DND-41 (cell line): ENCODE measurements around the gene EDN3.
"Not testable (repeated sequence)": the region's sequence is repeated elsewhere in the genome, so short reads cannot be mapped to it uniquely, and the experiment has no call there.

Experiments used
- ATAC-seq: fragments of 200-7000 bp; cut with Tn5 transposase; 3 replicates; pipeline ENCODE4 v1.9.1; 2021; ENCODE audit warnings: low read depth; ENCODE audit not compliant: insufficient read depth
- DNase-seq: peaks from one replicate; pipeline ENCODE4 v3.0.0-alpha.2; 2020
- H2AFZ ChIP-seq: 2 replicates; pipeline ENCODE4 v1.6.0; 2012; ENCODE audit warnings: low read depth, low read length
- H3K27ac ChIP-seq: 2 replicates; pipeline ENCODE4 v1.5.1; 2012; ENCODE audit warnings: low read length, inconsistent platforms
- H3K27me3 ChIP-seq: fragments of 200-600 bp; sonication (generic); 2 replicates; pipeline ENCODE4 v1.6.0; 2012; ENCODE audit warnings: low read length, mild to moderate bottlenecking, inconsistent platforms; ENCODE audit not compliant: insufficient read depth, poor library complexity
- H3K36me3 ChIP-seq: 2 replicates; pipeline ENCODE4 v1.5.1; 2012; ENCODE audit warnings: low read length, inconsistent platforms; ENCODE audit not compliant: insufficient read depth
- H3K4me1 ChIP-seq: 2 replicates; pipeline ENCODE4 v1.5.1; 2012; ENCODE audit warnings: mild to moderate bottlenecking, low read length; ENCODE audit not compliant: insufficient read depth
- H3K4me2 ChIP-seq: 2 replicates; pipeline ENCODE4 v1.6.0; 2012; ENCODE audit warnings: mild to moderate bottlenecking, moderate library complexity, low read length, inconsistent platforms; ENCODE audit not compliant: insufficient read depth
- H3K4me3 ChIP-seq, 2 experiments: fragments of 200-600 bp in 1 of 2; shearing (Covaris generic) in 1 of 2; 2 replicates each; pipeline ENCODE4 v1.5.1; 2012 to 2016; ENCODE audit warnings: inconsistent platforms in 2 of 2, low read length in 2 of 2, mild to moderate bottlenecking in 2 of 2, low read depth in 1 of 2, moderate library complexity in 1 of 2
- H3K79me2 ChIP-seq: 2 replicates; pipeline ENCODE4 v1.6.0; 2012; ENCODE audit warnings: low read length, inconsistent platforms; ENCODE audit not compliant: insufficient read depth
- H3K9ac ChIP-seq: 2 replicates; pipeline ENCODE4 v1.6.0; 2012; ENCODE audit warnings: low read depth, mild to moderate bottlenecking, inconsistent platforms, low read length, moderate library complexity
- H3K9me3 ChIP-seq: 2 replicates; pipeline ENCODE4 v1.5.1; 2012; ENCODE audit warnings: low read length, moderate library complexity, mild to moderate bottlenecking, inconsistent platforms; ENCODE audit not compliant: insufficient read depth, severe bottlenecking
- H4K20me1 ChIP-seq: 2 replicates; pipeline ENCODE4 v1.6.0; 2012; ENCODE audit warnings: low read length; ENCODE audit not compliant: insufficient read depth
- EZH2 ChIP-seq: IDR thresholded peaks from 3 replicates; pipeline ENCODE4 v1.6.1; 2012; ENCODE audit warnings: borderline replicate concordance, low read depth, mild to moderate bottlenecking, moderate library complexity, low read length, inconsistent platforms; ENCODE audit not compliant: severe bottlenecking
- TF ChIP-seq, protein P1 (sequence below): IDR thresholded peaks from 2 replicates; pipeline ENCODE4 v1.5.1; 2012; ENCODE audit warnings: borderline replicate concordance, low read length, moderate library complexity, mild to moderate bottlenecking; ENCODE audit not compliant: poor library complexity, severe bottlenecking; ENCODE audit errors: extremely low read depth

Gene EDN3

DNA sequence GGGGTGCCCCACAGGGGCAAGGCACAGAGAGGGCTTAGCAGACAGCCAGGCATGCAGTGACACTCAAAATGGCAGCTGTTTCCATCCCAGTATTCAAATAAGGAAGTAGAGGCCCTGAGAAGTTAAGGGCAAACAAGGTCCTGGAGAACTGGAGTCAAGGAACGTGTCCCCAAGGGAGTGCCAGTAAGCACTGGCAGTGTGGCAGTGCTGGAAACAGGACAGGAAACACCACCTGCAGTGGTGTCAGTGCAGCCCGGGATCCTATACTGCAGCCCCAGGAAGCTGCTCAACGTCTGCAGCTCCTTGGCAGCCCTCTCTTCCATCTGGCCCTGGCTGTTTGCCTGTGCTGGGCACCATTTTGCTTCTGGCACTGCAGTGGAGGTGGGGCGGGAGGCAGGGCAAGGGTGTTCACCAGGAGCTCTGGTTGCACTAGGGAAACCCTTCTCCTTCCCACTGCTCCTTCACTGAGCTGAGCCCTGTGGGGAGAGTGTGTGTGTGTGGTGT is 56.3 kb downstream of the EDN3 start:
- TF ChIP-seq, protein P1, sequence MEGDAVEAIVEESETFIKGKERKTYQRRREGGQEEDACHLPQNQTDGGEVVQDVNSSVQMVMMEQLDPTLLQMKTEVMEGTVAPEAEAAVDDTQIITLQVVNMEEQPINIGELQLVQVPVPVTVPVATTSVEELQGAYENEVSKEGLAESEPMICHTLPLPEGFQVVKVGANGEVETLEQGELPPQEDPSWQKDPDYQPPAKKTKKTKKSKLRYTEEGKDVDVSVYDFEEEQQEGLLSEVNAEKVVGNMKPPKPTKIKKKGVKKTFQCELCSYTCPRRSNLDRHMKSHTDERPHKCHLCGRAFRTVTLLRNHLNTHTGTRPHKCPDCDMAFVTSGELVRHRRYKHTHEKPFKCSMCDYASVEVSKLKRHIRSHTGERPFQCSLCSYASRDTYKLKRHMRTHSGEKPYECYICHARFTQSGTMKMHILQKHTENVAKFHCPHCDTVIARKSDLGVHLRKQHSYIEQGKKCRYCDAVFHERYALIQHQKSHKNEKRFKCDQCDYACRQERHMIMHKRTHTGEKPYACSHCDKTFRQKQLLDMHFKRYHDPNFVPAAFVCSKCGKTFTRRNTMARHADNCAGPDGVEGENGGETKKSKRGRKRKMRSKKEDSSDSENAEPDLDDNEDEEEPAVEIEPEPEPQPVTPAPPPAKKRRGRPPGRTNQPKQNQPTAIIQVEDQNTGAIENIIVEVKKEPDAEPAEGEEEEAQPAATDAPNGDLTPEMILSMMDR, result no peak
- TF ChIP-seq EZH2, result no peak
- DNase-seq (no peak), ATAC-seq (peak; percentile 33; the same call in 1 of the 3 replicates)
- no peak overlapping the region for H3K4me2 ChIP-seq
- no peaks in the 10 kb centered on the region for H3K36me3 ChIP-seq
- H2AFZ ChIP-seq, result no peak overlapping the region
- no peak overlapping the region for H3K9ac ChIP-seq
- peaks cover 3% of the 10 kb centered on the region for H3K27me3 ChIP-seq
- H3K27ac ChIP-seq, result no peak overlapping the region
- no peaks in the 10 kb centered on the region for H3K9me3 ChIP-seq
- H3K4me3 ChIP-seq, result no peak overlapping the region
- no peaks in the 10 kb centered on the region for H3K4me1 ChIP-seq
- H3K79me2 ChIP-seq, result no peaks in the 10 kb centered on the region
- no peaks in the 10 kb centered on the region; the same call in 1 of the 2 replicates for H4K20me1 ChIP-seq

DNA sequence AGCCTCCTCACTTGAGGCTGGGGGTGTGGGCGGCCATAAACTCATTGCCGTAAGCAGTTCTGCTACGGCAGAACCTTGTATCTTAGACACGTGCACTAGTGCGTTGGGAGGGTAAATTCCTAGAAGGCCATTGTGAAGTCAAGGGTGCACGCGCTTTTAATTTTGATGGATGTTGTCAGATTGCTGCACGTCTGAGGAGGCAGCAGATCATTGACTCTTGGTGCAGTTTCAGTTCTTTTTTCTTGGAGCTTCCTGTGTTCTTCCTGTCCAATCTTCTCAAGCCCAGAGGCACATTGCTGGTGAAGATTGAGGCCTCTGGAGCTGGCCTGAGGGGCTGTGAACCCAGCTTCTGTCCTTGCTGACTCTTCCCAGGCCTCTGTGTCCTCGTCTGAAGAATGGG is 58.4 kb downstream of the EDN3 start:
- not testable (repeated sequence) for ATAC-seq, H3K4me2 ChIP-seq, H3K9ac ChIP-seq

GRCh38 chr20:59359906-59360725 is 59.7 kb downstream of the EDN3 start:
- H3K4me1 ChIP-seq, result no peaks in the 10 kb centered on the region
- no peak overlapping the region for H3K4me3 ChIP-seq
- ATAC-seq (no peak), DNase-seq (no peak)
- H3K79me2 ChIP-seq, result no peaks in the 10 kb centered on the region
- no peaks in the 10 kb centered on the region for H3K9me3 ChIP-seq
- no peak overlapping the region for H2AFZ ChIP-seq
- TF ChIP-seq EZH2, result no peak
- TF ChIP-seq, protein P1, result no peak
- H3K36me3 ChIP-seq, result no peaks in the 10 kb centered on the region
- H3K4me2 ChIP-seq, result no peak overlapping the region
- H3K27ac ChIP-seq, result no peak overlapping the region
- H3K27me3 ChIP-seq, result peaks cover 3% of the 10 kb centered on the region
- no peak overlapping the region for H3K9ac ChIP-seq
- no peaks in the 10 kb centered on the region; the same call in 1 of the 2 replicates for H4K20me1 ChIP-seq

More for the DNA sequence above, 58.4 kb downstream of the EDN3 start:
- not testable (repeated sequence) for H3K79me2 ChIP-seq, H3K27me3 ChIP-seq, H3K4me3 ChIP-seq, H3K4me1 ChIP-seq, H3K27ac ChIP-seq, H4K20me1 ChIP-seq, H2AFZ ChIP-seq, H3K36me3 ChIP-seq, DNase-seq, H3K9me3 ChIP-seq

GRCh38 chr20:59360934-59361333 is 60.5 kb downstream of the EDN3 start:
- Histone ChIP-seq H3K36me3 (no peaks in the 10 kb centered on the region), H3K79me2 (no peaks in the 10 kb centered on the region), H3K4me2 (no peak overlapping the region), H2AFZ (no peak overlapping the region), H3K9me3 (no peaks in the 10 kb centered on the region), H3K27me3 (peaks cover 3% of the 10 kb centered on the region), H3K4me3 (no peak overlapping the region), H4K20me1 (no peaks in the 10 kb centered on the region; the same call in 1 of the 2 replicates), H3K4me1 (no peaks in the 10 kb centered on the region), H3K9ac (no peak overlapping the region), H3K27ac (no peak overlapping the region)
- TF ChIP-seq, protein P1, result no peak
- TF ChIP-seq EZH2, result no peak
- no peak for ATAC-seq
- no peak for DNase-seq
